Measurements from ENCODE around the gene C6orf132. TPM values are rescaled to one million over a fixed set of nuclear protein-coding genes. Genes with fewer than 3 reads are reported as not detected.

C6orf132 gene
- total and polyA plus RNA-seq, 9 of the 15 experiments (the other 6 are each of a cell fraction or from before 2014, with no cell fraction given): 0.06 to 0.35 (median 0.14) TPM

- TF ChIP-seq ZFPM2 (CRISPR knock-in tag; IDR thresholded peaks at IDR 0.05) (no peak), MAFF (IDR thresholded peaks at IDR 0.05; ENCODE audit: low read length) (peak; percentile 58; the same call in 1 of the 2 replicates), ZNF507 (tag; conservative IDR thresholded peaks at IDR 0.05) (no peak), ZNF395 (CRISPR knock-in tag; IDR thresholded peaks at IDR 0.05) (no peak), ETV5 (CRISPR knock-in tag; IDR thresholded peaks at IDR 0.05; ENCODE audit: low read depth) (no peak; the same call in none of the 2 replicates), MAZ (CRISPR knock-in tag; conservative IDR thresholded peaks at IDR 0.05 in 1 of 2, IDR thresholded peaks at IDR 0.05 in 1 of 2) (peak in 1 of 2 experiments; percentile 60; a peak in 2 of 4 replicates), SFPQ (IDR thresholded peaks at IDR 0.05; ENCODE audit: low read depth, low read length) (no peak), CREB1 (IDR thresholded peaks at IDR 0.05) (no peak), CREB1 (CRISPR knock-in tag; IDR thresholded peaks at IDR 0.05) (no peak), ZKSCAN3 (CRISPR knock-in tag; IDR thresholded peaks at IDR 0.05) (no peak), POLR2AphosphoS5 (IDR thresholded peaks at IDR 0.05; ENCODE audit: control insufficient read depth, insufficient read depth, low read depth, low read length) (no peak), C11orf30 (IDR thresholded peaks at IDR 0.05; ENCODE audit: low read depth) (peak; percentile 88), TOE1 (IDR thresholded peaks at IDR 0.05; ENCODE audit: borderline replicate concordance) (no peak), TOE1 (CRISPR knock-in tag; IDR thresholded peaks at IDR 0.05; ENCODE audit: borderline replicate concordance, low read depth) (no peak), ZNF740 (CRISPR knock-in tag; IDR thresholded peaks at IDR 0.05) (no peak), ZNF740 (tag; IDR thresholded peaks at IDR 0.05) (no peak), ZNF140 (CRISPR knock-in tag; IDR thresholded peaks at IDR 0.05) (no peak), HOXB6 (CRISPR knock-in tag; IDR thresholded peaks at IDR 0.05; ENCODE audit: borderline replicate concordance) (no peak), NFE2 (IDR thresholded peaks at IDR 0.05; ENCODE audit: low read depth) (no peak), MTA2 (IDR thresholded peaks at IDR 0.05; ENCODE audit: low read depth) (no peak), EP300 (IDR thresholded peaks at IDR 0.05; ENCODE audit: low read length) (no peak), E2F3 (CRISPR knock-in tag; IDR thresholded peaks at IDR 0.05) (no peak), YBX1 (IDR thresholded peaks at IDR 0.05) (no peak), ZBTB8A (IDR thresholded peaks at IDR 0.05; ENCODE audit: partially characterized antibody) (no peak)
Observed at GRCh38 chr6:42075159-42075838, 67.1 kb downstream of the C6orf132 start (continued).

Measured in K562 (cell line).